A549 (cell line): ENCODE data around the gene IQSEC2. TPM values are rescaled to one million over a fixed set of nuclear protein-coding genes. Genes with fewer than 3 reads are reported as not detected.

Source experiments
- ATAC-seq, 2 experiments: fragments of 200-7000 bp in 1 of 2; fragments of >200 bp in 1 of 2; cut with Nextera tagmentation in 1 of 2; cut with Tn5 transposase in 1 of 2; 3 replicates each; pipeline versions ENCODE4 v1.8.0 to v1.9.1; 2018 to 2020; ENCODE audit warnings: mild to moderate bottlenecking in 1 of 2, moderate library complexity in 1 of 2
- CTCF ChIA-PET: fragments of 300-600 bp; sonication (Branson Sonifier 250); formaldehyde crosslinking; extraction: SDS; loops from one replicate; lab custom pipeline; 2021; ENCODE audit warnings: antibody characterized with exemption, inconsistent platforms; lab: Yijun Ruan, JAX
- POLR2A ChIA-PET: fragments of 350-600 bp; formaldehyde crosslinking; extraction: SDS; loops from one replicate; lab custom pipeline; 2021; ENCODE audit warnings: antibody characterized with exemption, inconsistent platforms; lab: Yijun Ruan, JAX
- DNase-seq, 2 experiments: peaks; one replicate each; pipeline versions ENCODE4 v3.0.0 to v3.0.0-alpha.2; 2011 to 2016; ENCODE audit warnings: low read depth in 1 of 2, low spot score in 1 of 2
- FAIRE-seq: peaks from 2 replicates; lab custom pipeline; 2011; peaks lifted over from hg19 to GRCh38; lab: Jason Lieb, UNC
- H3K27ac ChIP-seq, 2 experiments: fragments of >200 bp; sonication (Bioruptor Twin); formaldehyde crosslinking; 3 replicates each; pipeline ENCODE4 v1.5.1; 2016 to 2017
- H3K4me1 ChIP-seq: fragments of >200 bp; sonication (Bioruptor Twin); formaldehyde crosslinking; 3 replicates; pipeline ENCODE4 v1.6.1; 2016
- H3K4me2 ChIP-seq: fragments of >200 bp; sonication (Bioruptor Twin); formaldehyde crosslinking; 3 replicates; pipeline ENCODE4 v1.6.1; 2016
- H3K4me3 ChIP-seq: fragments of >200 bp; sonication (Bioruptor Twin); formaldehyde crosslinking; 3 replicates; pipeline ENCODE4 v1.5.1; 2016
- H3K9me3 ChIP-seq: fragments of >200 bp; sonication (Bioruptor Twin); formaldehyde crosslinking; 3 replicates; pipeline ENCODE4 v1.6.1; 2016
- BHLHE40 ChIP-seq: IDR thresholded peaks from 2 replicates; pipeline ENCODE4 v1.6.1; 2012; ENCODE audit warnings: low read depth, low read length, inconsistent platforms
- CHD2 ChIP-seq: fragments of 150-350 bp; IDR thresholded peaks from 2 replicates; pipeline ENCODE4 v1.6.1; 2014; ENCODE audit warnings: low read length; ENCODE audit not compliant: partially characterized antibody
- ESRRA ChIP-seq: fragments of 150-350 bp; IDR thresholded peaks from 2 replicates; pipeline ENCODE4 v1.6.1; 2014; ENCODE audit warnings: mild to moderate bottlenecking, low read length, borderline replicate concordance
- FOXS1 ChIP-seq: fragments of 250-450 bp; sonication (Bioruptor Pico); IDR thresholded peaks from 2 replicates; pipeline ENCODE4 v1.5.0; 2020; ENCODE audit warnings: mild to moderate bottlenecking, moderate library complexity
- HEYL ChIP-seq: fragments of 250-450 bp; sonication (Bioruptor Pico); IDR thresholded peaks from 2 replicates; pipeline ENCODE4 v1.8.0; 2021; ENCODE audit warnings: mild to moderate bottlenecking, moderate library complexity
- HOXA7 ChIP-seq: fragments of 250-450 bp; sonication (Bioruptor Pico); IDR thresholded peaks from 2 replicates; pipeline ENCODE4 v1.5.0; 2020; ENCODE audit warnings: mild to moderate bottlenecking, moderate library complexity
- HOXB13 ChIP-seq: fragments of 250-450 bp; sonication (Bioruptor Pico); IDR thresholded peaks from 2 replicates; pipeline ENCODE4 v1.5.0; 2020; ENCODE audit warnings: low read depth, mild to moderate bottlenecking, moderate library complexity
- RAD21 ChIP-seq, 2 experiments: fragments of >200 bp in 1 of 2; sonication (Bioruptor Twin) in 1 of 2; formaldehyde crosslinking in 1 of 2; IDR thresholded peaks in 1 of 2; conservative IDR thresholded peaks in 1 of 2; 2 replicates in 1 of 2; 3 replicates in 1 of 2; pipeline ENCODE4 v1.6.1; 2012 to 2018; ENCODE audit warnings: inconsistent platforms in 1 of 2
- RNF2 ChIP-seq: fragments of 200-600 bp; sonication (generic); IDR thresholded peaks from 2 replicates; pipeline ENCODE4 v1.6.1; 2016; ENCODE audit warnings: low read depth, mild to moderate bottlenecking, antibody characterized with exemption, moderate library complexity, borderline replicate concordance
- SMC3 ChIP-seq: fragments of >200 bp; sonication (Bioruptor Twin); formaldehyde crosslinking; IDR thresholded peaks from 3 replicates; pipeline ENCODE4 v1.6.1; 2018; ENCODE audit warnings: inconsistent platforms
- ZC3H11A ChIP-seq: fragments of 450-650 bp; IDR thresholded peaks from 2 replicates; pipeline ENCODE4 v1.6.1; 2014; ENCODE audit warnings: antibody characterized with exemption, mild to moderate bottlenecking
- WGBS: methylation state at CpG from one replicate; pipeline ENCODE4 v1.1.6; 2017; ENCODE audit errors: missing lambda C conversion rate; 5-methylcytosine and 5-hydroxymethylcytosine counted together
- polyA plus RNA-seq, 4 experiments: library from polyadenylated mRNA; depleted of rRNA in 3 of 4; stranded (reverse); fragments of >200 nt; fragmentation: RNase III in 1 of 4; extraction: RNeasy Plus Mini Kit Qiagen cat#74134 plus additional on column Dnase treatment in 1 of 4; gene quantifications; 2 replicates in 3 of 4; 3 replicates in 1 of 4; pipeline ENCODE4 v1.2.3, GENCODE V29; 2011 to 2017
- TF ChIP-seq, protein P1 (sequence below): fragments of >200 bp; sonication (Bioruptor Twin); formaldehyde crosslinking; IDR thresholded peaks from 3 replicates; pipeline ENCODE4 v1.5.1; 2016
- TF ChIP-seq, protein P2 (sequence below): fragments of 250-450 bp; sonication (Bioruptor Pico); IDR thresholded peaks from 2 replicates; pipeline ENCODE4 v1.5.0; 2021; ENCODE audit warnings: mild to moderate bottlenecking, moderate library complexity, borderline replicate concordance
- TF ChIP-seq, protein P3 (sequence below): fragments of 450-650 bp; IDR thresholded peaks from 2 replicates; pipeline ENCODE4 v1.6.1; 2014; ENCODE audit warnings: antibody characterized with exemption

Gene IQSEC2
- polyA plus RNA-seq, 2 of the 4 experiments (the other 2 are of a cell fraction): 28.3 to 37.6 TPM

DNA sequence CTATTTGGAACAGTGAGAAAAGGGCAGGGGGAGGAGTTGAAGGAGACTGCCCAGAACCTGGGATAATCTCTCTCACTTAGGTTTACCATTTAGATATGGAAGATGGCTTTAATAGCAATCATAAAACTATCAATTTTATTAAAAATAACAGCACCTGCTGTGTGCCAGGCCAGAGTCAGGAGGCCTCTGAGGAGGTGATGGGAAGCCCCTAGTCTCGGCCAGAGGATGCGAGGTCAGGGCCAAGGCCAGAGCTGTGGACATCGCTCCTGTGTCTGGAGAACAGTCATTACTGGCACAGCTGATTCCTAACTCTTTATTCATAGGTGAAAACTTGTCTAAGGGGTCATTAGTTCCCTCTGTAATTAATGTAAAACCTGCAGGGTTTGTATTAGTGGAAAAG, 4.2 kb upstream of the IQSEC2 start (continued):
- TF ChIP-seq CHD2: no peak
- no peak for TF ChIP-seq SMC3

DNA sequence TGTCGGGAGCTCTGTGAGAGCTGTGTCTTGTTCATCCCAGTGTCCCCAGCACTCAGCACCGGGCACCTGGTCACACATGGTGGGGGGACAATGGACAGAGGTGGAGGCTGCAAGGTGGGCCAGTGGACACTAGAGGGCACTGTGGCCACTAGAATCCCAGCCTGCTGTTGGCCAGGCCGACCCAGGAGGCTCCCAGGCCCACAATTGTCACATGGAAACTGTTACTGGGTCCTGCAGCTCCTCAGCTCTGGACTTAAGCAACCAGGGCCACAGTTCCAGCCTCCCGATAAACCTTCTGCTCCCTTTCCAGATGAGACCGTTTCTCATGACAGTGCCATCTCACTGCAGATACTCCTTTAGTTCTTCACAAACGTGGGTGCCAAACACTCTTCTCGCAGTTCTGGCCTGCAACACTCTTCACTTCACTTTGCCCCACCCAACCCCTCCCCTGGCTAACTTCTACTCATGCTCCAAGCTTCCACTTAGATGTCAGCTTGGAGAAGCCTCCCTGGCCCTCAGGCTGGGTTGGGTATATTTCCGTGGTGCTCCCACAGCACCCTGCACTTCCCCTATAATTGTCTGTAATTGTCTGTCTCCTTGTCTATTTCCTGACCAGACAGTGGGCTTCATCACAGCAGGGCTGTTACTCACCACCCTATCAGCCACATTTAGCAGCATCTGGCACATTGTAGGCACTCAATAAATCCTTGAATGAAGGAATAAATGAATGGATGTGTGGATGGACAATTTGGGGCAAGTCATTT, 3.5 kb upstream of the IQSEC2 start:
- POLR2A ChIA-PET: no interaction called here
- Histone ChIP-seq H3K4me1 (peaks cover 45% of the 10 kb centered on the region), H3K9me3 (no peaks in the 10 kb centered on the region), H3K4me3 (no peak overlapping the region), H3K4me2 (no peak overlapping the region; the same call in 2 of the 3 replicates), H3K27ac (peak overlapping the region; percentile 50 to 62; a peak in 5 of 6 replicates)
- peak; percentile 56 for TF ChIP-seq SMC3
- no peak for TF ChIP-seq FOXS1 (CRISPR knock-in tag)
- TF ChIP-seq HOXB13 (CRISPR knock-in tag): no peak
- TF ChIP-seq, protein P1, sequence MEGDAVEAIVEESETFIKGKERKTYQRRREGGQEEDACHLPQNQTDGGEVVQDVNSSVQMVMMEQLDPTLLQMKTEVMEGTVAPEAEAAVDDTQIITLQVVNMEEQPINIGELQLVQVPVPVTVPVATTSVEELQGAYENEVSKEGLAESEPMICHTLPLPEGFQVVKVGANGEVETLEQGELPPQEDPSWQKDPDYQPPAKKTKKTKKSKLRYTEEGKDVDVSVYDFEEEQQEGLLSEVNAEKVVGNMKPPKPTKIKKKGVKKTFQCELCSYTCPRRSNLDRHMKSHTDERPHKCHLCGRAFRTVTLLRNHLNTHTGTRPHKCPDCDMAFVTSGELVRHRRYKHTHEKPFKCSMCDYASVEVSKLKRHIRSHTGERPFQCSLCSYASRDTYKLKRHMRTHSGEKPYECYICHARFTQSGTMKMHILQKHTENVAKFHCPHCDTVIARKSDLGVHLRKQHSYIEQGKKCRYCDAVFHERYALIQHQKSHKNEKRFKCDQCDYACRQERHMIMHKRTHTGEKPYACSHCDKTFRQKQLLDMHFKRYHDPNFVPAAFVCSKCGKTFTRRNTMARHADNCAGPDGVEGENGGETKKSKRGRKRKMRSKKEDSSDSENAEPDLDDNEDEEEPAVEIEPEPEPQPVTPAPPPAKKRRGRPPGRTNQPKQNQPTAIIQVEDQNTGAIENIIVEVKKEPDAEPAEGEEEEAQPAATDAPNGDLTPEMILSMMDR: peak; percentile 62
- peak; percentile 65 to 67 for TF ChIP-seq RAD21 (conservative IDR thresholded peaks at IDR 0.05 in 1 of 2, IDR thresholded peaks at IDR 0.05 in 1 of 2)
- CTCF ChIA-PET: interaction anchor here (0.5 to 12.8 kb wide), 31 partner anchors 7 to 213 kb away, joined by 3 to 170 read pairs (median 5); no protein-coding TSS in a partner anchor
- 39% methylated on average over 8 of the region's 8 CpGs for WGBS
- ATAC-seq (peak; percentile 32 to 62; a peak in 4 of 6 replicates), FAIRE-seq (peak; percentile 96), DNase-seq (peak; percentile 48 to 60)

DNA sequence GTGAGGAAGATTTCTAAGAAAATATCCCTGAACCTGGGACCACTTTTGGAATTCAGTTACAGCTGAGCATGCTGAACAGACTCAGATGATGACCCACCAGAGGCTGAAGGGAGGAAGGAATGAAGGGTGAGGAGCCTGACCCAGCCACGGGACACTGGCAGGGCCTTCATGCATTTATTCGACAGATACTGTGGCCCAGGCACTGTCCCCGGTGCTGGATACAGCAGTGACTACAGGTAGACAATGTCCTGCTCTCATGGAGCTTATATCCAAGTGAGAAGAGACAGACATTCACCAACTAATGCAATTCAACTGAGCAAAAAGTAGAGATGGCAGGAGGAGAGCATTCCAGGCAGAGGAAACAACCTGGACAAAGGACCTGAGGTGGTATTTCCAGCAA, 2.2 kb upstream of the IQSEC2 start:
- 67% methylated on average over 3 of the region's 3 CpGs for WGBS
- H3K4me1 ChIP-seq: peaks cover 53% of the 10 kb centered on the region
- ATAC-seq (no peak), FAIRE-seq (no peak), DNase-seq (no peak)
- no peak overlapping the region for H3K27ac ChIP-seq
- CTCF ChIA-PET: interaction anchor here (0.8 to 12.8 kb wide), 22 partner anchors 9 to 199 kb away, joined by 3 to 170 read pairs (median 6); no protein-coding TSS in a partner anchor
- no peak overlapping the region for H3K4me2 ChIP-seq
- no peak for TF ChIP-seq HOXA7 (CRISPR knock-in tag)
- TF ChIP-seq SMC3: no peak
- TF ChIP-seq ZC3H11A: no peak
- TF ChIP-seq, protein P2, sequence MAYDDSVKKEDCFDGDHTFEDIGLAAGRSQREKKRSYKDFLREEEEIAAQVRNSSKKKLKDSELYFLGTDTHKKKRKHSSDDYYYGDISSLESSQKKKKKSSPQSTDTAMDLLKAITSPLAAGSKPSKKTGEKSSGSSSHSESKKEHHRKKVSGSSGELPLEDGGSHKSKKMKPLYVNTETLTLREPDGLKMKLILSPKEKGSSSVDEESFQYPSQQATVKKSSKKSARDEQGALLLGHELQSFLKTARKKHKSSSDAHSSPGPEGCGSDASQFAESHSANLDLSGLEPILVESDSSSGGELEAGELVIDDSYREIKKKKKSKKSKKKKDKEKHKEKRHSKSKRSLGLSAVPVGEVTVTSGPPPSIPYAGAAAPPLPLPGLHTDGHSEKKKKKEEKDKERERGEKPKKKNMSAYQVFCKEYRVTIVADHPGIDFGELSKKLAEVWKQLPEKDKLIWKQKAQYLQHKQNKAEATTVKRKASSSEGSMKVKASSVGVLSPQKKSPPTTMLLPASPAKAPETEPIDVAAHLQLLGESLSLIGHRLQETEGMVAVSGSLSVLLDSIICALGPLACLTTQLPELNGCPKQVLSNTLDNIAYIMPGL (CRISPR knock-in tag): no peak
- TF ChIP-seq, protein P3, sequence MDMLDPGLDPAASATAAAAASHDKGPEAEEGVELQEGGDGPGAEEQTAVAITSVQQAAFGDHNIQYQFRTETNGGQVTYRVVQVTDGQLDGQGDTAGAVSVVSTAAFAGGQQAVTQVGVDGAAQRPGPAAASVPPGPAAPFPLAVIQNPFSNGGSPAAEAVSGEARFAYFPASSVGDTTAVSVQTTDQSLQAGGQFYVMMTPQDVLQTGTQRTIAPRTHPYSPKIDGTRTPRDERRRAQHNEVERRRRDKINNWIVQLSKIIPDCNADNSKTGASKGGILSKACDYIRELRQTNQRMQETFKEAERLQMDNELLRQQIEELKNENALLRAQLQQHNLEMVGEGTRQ: no peak
- no peak for TF ChIP-seq RNF2
- TF ChIP-seq ESRRA: no peak
- no peak for TF ChIP-seq BHLHE40
- TF ChIP-seq HOXB13 (CRISPR knock-in tag): no peak
- TF ChIP-seq HEYL: no peak
- H3K4me3 ChIP-seq: no peak overlapping the region
- no peaks in the 10 kb centered on the region for H3K9me3 ChIP-seq
- POLR2A ChIA-PET: no interaction called here
